B cell (primary cell): ENCODE results near the gene SLC52A3. TPM values are rescaled to one million over a fixed set of nuclear protein-coding genes. Genes with fewer than 3 reads are reported as not detected.

Experiments used
- ATAC-seq: fragments of 200-7000 bp; cut with Tn5 transposase; one replicate; pipeline ENCODE4 v1.10.0; 2021; ENCODE audit warnings: low read depth, mild to moderate bottlenecking, moderate number of reproducible peaks, moderate library complexity
- CTCF ChIA-PET: fragments of 350-600 bp; sonication (Branson Sonifier 250); formaldehyde crosslinking; loops from one replicate; lab custom pipeline; 2021; ENCODE audit warnings: antibody characterized with exemption, inconsistent platforms; lab: Charles Lee
- POLR2A ChIA-PET: fragments of 350-600 bp; sonication (Branson Sonifier 250); formaldehyde crosslinking; loops from one replicate; lab custom pipeline; 2021; ENCODE audit warnings: antibody characterized with exemption; lab: Charles Lee
- DNase-seq: peaks from one replicate; pipeline ENCODE4 v3.0.0; 2013
- H2AFZ ChIP-seq: 2 replicates; pipeline ENCODE4 v1.6.1; 2012; ENCODE audit warnings: mild to moderate bottlenecking, low read depth, low read length; ENCODE audit not compliant: insufficient read depth, poor library complexity, severe bottlenecking
- H3K27ac ChIP-seq, 2 donors: 1 replicate in 1 of 2; 2 replicates in 1 of 2; pipeline ENCODE4 v1.5.1; 2012 to 2013; ENCODE audit warnings: low read length in 2 of 2, mild to moderate bottlenecking in 2 of 2, moderate library complexity in 1 of 2
- H3K27me3 ChIP-seq, 4 experiments: fragments of 200-600 bp in 1 of 4; sonication (generic) in 1 of 4; replicated peaks in 1 of 4; 1 replicate in 2 of 4; 2 replicates in 2 of 4; pipeline versions ENCODE4 v1.6.1 to v1.7.0; 2013 to 2016; ENCODE audit warnings: low read length in 3 of 4, mild to moderate bottlenecking in 2 of 4, mixed read lengths in 1 of 4, moderate library complexity in 1 of 4; ENCODE audit not compliant: insufficient read depth in 4 of 4, control insufficient read depth in 3 of 4; ENCODE audit errors: control extremely low read depth in 1 of 4
- H3K36me3 ChIP-seq, 2 experiments: replicated peaks in 1 of 2; 1 replicate in 1 of 2; 2 replicates in 1 of 2; pipeline versions ENCODE4 v1.6.1 to v1.7.1; 2013; ENCODE audit warnings: low read length in 1 of 2; ENCODE audit not compliant: insufficient read depth in 2 of 2, control insufficient read depth in 1 of 2; ENCODE audit errors: control extremely low read depth in 1 of 2, extremely low read depth in 1 of 2
- H3K4me1 ChIP-seq, 2 donors: fragments of 200-600 bp in 1 of 2; sonication (generic) in 1 of 2; 1 replicate in 1 of 2; 2 replicates in 1 of 2; pipeline versions ENCODE4 v1.5.1 to v1.6.1; 2013 to 2017; ENCODE audit warnings: low read length in 2 of 2; ENCODE audit not compliant: control insufficient read depth in 2 of 2, insufficient read depth in 2 of 2
- H3K4me2 ChIP-seq: replicated peaks from 2 replicates; pipeline ENCODE3; 2012; ENCODE audit warnings: mild to moderate bottlenecking, low read depth, low read length; ENCODE audit not compliant: poor library complexity, severe bottlenecking
- H3K4me3 ChIP-seq, 5 experiments: fragments of 200-600 bp in 1 of 5; sonication (generic) in 1 of 5; 1 replicate in 3 of 5; 2 replicates in 2 of 5; pipeline versions ENCODE4 v1.5.1 to v1.7.0; 2011 to 2016; ENCODE audit warnings: low read length in 4 of 5, mild to moderate bottlenecking in 4 of 5, low read depth in 2 of 5, control low read depth in 1 of 5, moderate library complexity in 1 of 5; ENCODE audit not compliant: insufficient read depth in 1 of 5; ENCODE audit errors: control extremely low read depth in 1 of 5, extremely low read depth in 1 of 5
- H3K79me2 ChIP-seq: fragments of 200-600 bp; sonication (generic); one replicate; pipeline ENCODE4 v1.6.0; 2016; ENCODE audit warnings: low read length; ENCODE audit not compliant: control insufficient read depth, insufficient read depth
- H3K9ac ChIP-seq: fragments of 200-600 bp; sonication (generic); 2 replicates; pipeline ENCODE4 v1.6.1; 2017; ENCODE audit warnings: mild to moderate bottlenecking, low read length, moderate library complexity
- H3K9me3 ChIP-seq, 3 donors: one replicate each; pipeline versions ENCODE4 v1.6.1 to v1.7.1; 2013; ENCODE audit warnings: low read length in 2 of 3; ENCODE audit not compliant: control insufficient read depth in 2 of 3, insufficient read depth in 1 of 3; ENCODE audit errors: control extremely low read depth in 1 of 3
- H4K20me1 ChIP-seq: 2 replicates; pipeline ENCODE4 v1.6.0; 2012; ENCODE audit warnings: mild to moderate bottlenecking, low read length; ENCODE audit not compliant: insufficient read depth, control insufficient read depth, poor library complexity, severe bottlenecking
- H3K27ac Mint-ChIP-seq: one replicate; pipeline ENCODE4 v1.8.0; 2021; ENCODE audit warnings: mixed read lengths
- H3K27me3 Mint-ChIP-seq: one replicate; pipeline ENCODE4 v1.8.0; 2021; ENCODE audit warnings: mixed read lengths
- H3K4me1 Mint-ChIP-seq: one replicate; pipeline ENCODE4 v1.8.0; 2021; ENCODE audit warnings: mixed read lengths
- H3K4me3 Mint-ChIP-seq: one replicate; pipeline ENCODE4 v1.8.0; 2021; ENCODE audit warnings: mixed read lengths
- H3K9me3 Mint-ChIP-seq: one replicate; pipeline ENCODE4 v1.8.0; 2022; ENCODE audit warnings: mixed read lengths; ENCODE audit not compliant: insufficient read depth
- CTCF ChIP-seq: fragments of 200-600 bp; IDR thresholded peaks from one replicate; pipeline ENCODE4 v1.8.0; 2022; ENCODE audit warnings: antibody characterized with exemption, mild to moderate bottlenecking
- EZH2 ChIP-seq: IDR thresholded peaks from 2 replicates; pipeline ENCODE4 v1.6.1; 2012; ENCODE audit warnings: borderline replicate concordance, low read depth, mild to moderate bottlenecking, moderate library complexity, low read length; ENCODE audit not compliant: insufficient read depth, poor library complexity, severe bottlenecking
- WGBS: methylation state at CpG from one replicate; pipeline ENCODE4 v1.1.5; 2013; ENCODE audit warnings: missing lambda C conversion rate; ENCODE audit not compliant: insufficient coverage; 5-methylcytosine and 5-hydroxymethylcytosine counted together
- intact Hi-C: fragments of 100-400 bp; cut with micrococcal nuclease; formaldehyde crosslinking; loops from one replicate; pipeline ENCODE4 v1.10.0; 2022
- polyA plus RNA-seq: library from polyadenylated mRNA; depleted of rRNA; stranded (reverse); fragments of >200 nt; gene quantifications from 2 replicates; pipeline ENCODE4 v1.2.3, GENCODE V29; 2012
- total RNA-seq, 2 donors: library from RNA; stranded (reverse); fragments of 120-200 nt in 1 of 2; gene quantifications; 1 replicate in 1 of 2; 2 replicates in 1 of 2; pipeline versions ENCODE4 v1.2.3 to v1.2.4, GENCODE V29; 2013 to 2022

SLC52A3 gene
- total and polyA plus RNA-seq, 2 donors (not counting 1 experiment from before 2014, with no cell fraction given): not detected

- Histone ChIP-seq H3K9ac (no peak overlapping the region), H3K27ac (no peak overlapping the region), H3K4me2 (no peak overlapping the region), H3K36me3 (no peaks in the 10 kb centered on the region), H3K27me3 (peaks cover 0 to 11% (median 0%) of the 10 kb centered on the region in 4 experiments), H2AFZ (no peak overlapping the region), H3K4me1 (no peaks in the 10 kb centered on the region), H4K20me1 (no peaks in the 10 kb centered on the region), H3K9me3 (no peaks in the 10 kb centered on the region), H3K79me2 (no peaks in the 10 kb centered on the region), H3K4me3 (no peak overlapping the region)
- DNase-seq (no peak), ATAC-seq (no peak)
- TF ChIP-seq CTCF (no peak), EZH2 (no peak)
- ChIA-PET POLR2A (no interaction called here), CTCF (no interaction called here)
- H3K27ac Mint-ChIP-seq: no peak overlapping the region
- H3K4me1 Mint-ChIP-seq: no peaks in the 10 kb centered on the region
- WGBS: 100% methylated on average over 1 of the region's 9 CpGs
- H3K27me3 Mint-ChIP-seq: peaks cover 43% of the 10 kb centered on the region
- intact Hi-C loops: no loop called here
- H3K9me3 Mint-ChIP-seq: no peaks in the 10 kb centered on the region
- no peak overlapping the region for H3K4me3 Mint-ChIP-seq
Measured at GRCh38 chr20:771741-772464, 3.6 kb upstream of the SLC52A3 start.

GRCh38 chr20:770691-771090 lies 2.4 kb upstream of the SLC52A3 start:
- H2AFZ ChIP-seq: no peak overlapping the region

More at GRCh38 chr20:770691-771090, 2.4 kb upstream of the SLC52A3 start:
- Mint-ChIP-seq H3K27me3 (peaks cover 44% of the 10 kb centered on the region), H3K27ac (no peak overlapping the region), H3K9me3 (no peaks in the 10 kb centered on the region), H3K4me3 (no peak overlapping the region), H3K4me1 (no peaks in the 10 kb centered on the region)
- Histone ChIP-seq H3K9ac (no peak overlapping the region), H4K20me1 (no peaks in the 10 kb centered on the region), H3K9me3 (no peaks in the 10 kb centered on the region), H3K4me3 (no peak overlapping the region), H3K79me2 (no peaks in the 10 kb centered on the region), H3K27me3 (peaks cover 0 to 11% (median 0%) of the 10 kb centered on the region in 4 experiments), H3K27ac (no peak overlapping the region), H3K4me2 (no peak overlapping the region), H3K4me1 (no peaks in the 10 kb centered on the region), H3K36me3 (no peaks in the 10 kb centered on the region)
- ChIA-PET CTCF (no interaction called here), POLR2A (no interaction called here)
- TF ChIP-seq CTCF: no peak
- TF ChIP-seq EZH2: no peak
- intact Hi-C loops: no loop called here
- no peak for DNase-seq
- 90% methylated on average over 2 of the region's 2 CpGs for WGBS
- ATAC-seq: no peak
